HepG2 (cell line): ENCODE data around the gene UCN2. TPM values are rescaled to one million over a fixed set of nuclear protein-coding genes. Genes with fewer than 3 reads are reported as not detected.

Source experiments
- ATAC-seq: fragments of 200-7000 bp; cut with Tn5 transposase; 3 replicates; pipeline ENCODE4 v1.9.1; 2020; ENCODE audit warnings: mild to moderate bottlenecking, moderate library complexity
- BruUV-seq: library from RNA; stranded (reverse); fragments of 400-500 nt; replicated peaks from 2 replicates; lab custom pipeline; 2021; lab: Mats Ljungman, UMichigan
- CTCF ChIA-PET: fragments of 300-600 bp; formaldehyde crosslinking; extraction: SDS; loops from one replicate; lab custom pipeline; 2021; ENCODE audit warnings: low total read pairs, inconsistent platforms, low intra/inter-chr PET ratio; lab: Yijun Ruan, JAX
- POLR2A ChIA-PET: fragments of 350-600 bp; sonication (Branson Sonifier 250); formaldehyde crosslinking; loops from one replicate; lab custom pipeline; 2020; ENCODE audit warnings: antibody characterized with exemption, inconsistent platforms; lab: Yijun Ruan, JAX
- DNase-seq: peaks from one replicate; pipeline ENCODE4 v3.0.0-alpha.2; 2015; ENCODE audit warnings: low spot score
- FAIRE-seq: peaks from 3 replicates; lab custom pipeline; 2011; peaks lifted over from hg19 to GRCh38; lab: Jason Lieb, UNC
- H2AFZ ChIP-seq: one replicate; pipeline ENCODE4 v1.6.1; 2011; ENCODE audit warnings: low read length, inconsistent platforms
- H3K27ac ChIP-seq: fragments of 300-600 bp; 3 replicates; pipeline ENCODE4 v1.8.0; 2011; ENCODE audit warnings: mixed run types, mild to moderate bottlenecking, mixed read lengths, low read length, inconsistent platforms; ENCODE audit not compliant: insufficient read depth; ENCODE audit errors: extremely low read length
- H3K27me3 ChIP-seq, 2 experiments: fragments of 200-600 bp in 1 of 2; 2 replicates in 1 of 2; 3 replicates in 1 of 2; pipeline versions ENCODE4 v1.6.0 to v1.8.0; 2011; ENCODE audit warnings: low read length in 2 of 2, mild to moderate bottlenecking in 2 of 2, moderate library complexity in 2 of 2, inconsistent platforms in 1 of 2; ENCODE audit not compliant: insufficient read depth in 2 of 2, control insufficient read depth in 1 of 2
- H3K36me3 ChIP-seq, 2 experiments: fragments of 200-600 bp in 1 of 2; replicated peaks in 1 of 2; 2 replicates in 1 of 2; 3 replicates in 1 of 2; pipeline versions ENCODE4 v1.5.1 to v1.8.0; 2011; ENCODE audit warnings: low read length in 2 of 2, inconsistent platforms in 1 of 2; ENCODE audit not compliant: insufficient read depth in 2 of 2, control insufficient read depth in 1 of 2
- H3K4me1 ChIP-seq: 2 replicates; pipeline ENCODE4 v1.5.1; 2012; ENCODE audit warnings: low read length, inconsistent platforms; ENCODE audit not compliant: insufficient read depth
- H3K4me2 ChIP-seq: 2 replicates; pipeline ENCODE4 v1.6.0; 2011; ENCODE audit warnings: low read depth, low read length, inconsistent platforms
- H3K4me3 ChIP-seq, 3 experiments: fragments of 200-600 bp in 1 of 3; sonication (generic), shearing (Covaris generic) in 1 of 3; replicated peaks in 1 of 3; 2 replicates each; pipeline ENCODE4 v1.5.1; 2011 to 2016; ENCODE audit warnings: low read length in 3 of 3, inconsistent platforms in 2 of 3, low read depth in 2 of 3, mild to moderate bottlenecking in 2 of 3, control low read depth in 1 of 3, mixed read lengths in 1 of 3; ENCODE audit not compliant: insufficient read depth in 1 of 3
- H3K79me2 ChIP-seq: one replicate; pipeline ENCODE4 v1.6.1; 2011; ENCODE audit warnings: low read length, inconsistent platforms; ENCODE audit not compliant: insufficient read depth
- H3K9ac ChIP-seq: 2 replicates; pipeline ENCODE4 v1.6.0; 2011; ENCODE audit warnings: mild to moderate bottlenecking, low read depth, low read length, inconsistent platforms; ENCODE audit not compliant: insufficient read depth
- H3K9me3 ChIP-seq: 2 replicates; pipeline ENCODE4 v1.5.1; 2012; ENCODE audit warnings: mild to moderate bottlenecking, low read length
- H4K20me1 ChIP-seq: 2 replicates; pipeline ENCODE4 v1.6.0; 2011; ENCODE audit warnings: inconsistent platforms, mild to moderate bottlenecking, low read length, moderate library complexity; ENCODE audit not compliant: insufficient read depth
- CENPT ChIP-seq: sonication (generic); formaldehyde crosslinking; IDR thresholded peaks from 2 replicates; pipeline ENCODE4 v1.8.0; 2022; ENCODE audit warnings: low read depth, mild to moderate bottlenecking, moderate library complexity, missing genetic modification reagents
- CENPX ChIP-seq: sonication (generic); formaldehyde crosslinking; IDR thresholded peaks from 2 replicates; pipeline ENCODE4 v1.9.0; 2021; ENCODE audit warnings: mild to moderate bottlenecking, missing genetic modification reagents, moderate library complexity
- FUBP1 ChIP-seq: sonication (generic); formaldehyde crosslinking; IDR thresholded peaks from 2 replicates; pipeline ENCODE4 v1.5.1; 2020; ENCODE audit warnings: missing genetic modification reagents, mild to moderate bottlenecking, borderline replicate concordance
- JDP2 ChIP-seq: sonication (generic); formaldehyde crosslinking; IDR thresholded peaks from 2 replicates; pipeline ENCODE4 v1.8.1; 2022; ENCODE audit warnings: missing genetic modification reagents, borderline replicate concordance
- PPARG ChIP-seq: conservative IDR thresholded peaks from 2 replicates; pipeline ENCODE4 v1.6.1; 2016; ENCODE audit warnings: missing biosample characterization, missing genetic modification reagents
- SNAPC2 ChIP-seq: sonication (generic); formaldehyde crosslinking; IDR thresholded peaks from 2 replicates; pipeline ENCODE4 v1.8.1; 2022; ENCODE audit warnings: mild to moderate bottlenecking, missing genetic modification reagents
- ZBTB49 ChIP-seq: sonication (generic); formaldehyde crosslinking; IDR thresholded peaks from 2 replicates; pipeline ENCODE4 v1.4.0; 2020; ENCODE audit warnings: missing genetic modification reagents, borderline replicate concordance
- ZFP36 ChIP-seq: fragments of 150-350 bp; IDR thresholded peaks from 2 replicates; pipeline ENCODE4 v1.6.1; 2018; ENCODE audit warnings: borderline replicate concordance, low read length, low read depth; ENCODE audit not compliant: partially characterized antibody
- ZFX ChIP-seq: sonication (generic); formaldehyde crosslinking; IDR thresholded peaks from 2 replicates; pipeline ENCODE4 v1.4.0; 2020; ENCODE audit warnings: mild to moderate bottlenecking, low read depth, missing genetic modification reagents, moderate library complexity
- ZKSCAN5 ChIP-seq: sonication (generic); formaldehyde crosslinking; IDR thresholded peaks from 2 replicates; pipeline ENCODE4 v1.5.1; 2020; ENCODE audit warnings: mild to moderate bottlenecking, missing genetic modification reagents
- ZNF496 ChIP-seq: sonication (generic); formaldehyde crosslinking; IDR thresholded peaks from 2 replicates; pipeline ENCODE4 v1.8.1; 2023; ENCODE audit warnings: mild to moderate bottlenecking, moderate library complexity, missing genetic modification reagents; ENCODE audit not compliant: insufficient replicate concordance
- ZNF609 ChIP-seq: sonication (generic); formaldehyde crosslinking; IDR thresholded peaks from 2 replicates; pipeline ENCODE4 v1.4.0; 2020; ENCODE audit warnings: mild to moderate bottlenecking, missing genetic modification reagents, borderline replicate concordance
- ZSCAN9 ChIP-seq: IDR thresholded peaks from 2 replicates; pipeline ENCODE4 v1.6.1; 2016; ENCODE audit warnings: borderline replicate concordance
- WGBS: methylation state at CpG from one replicate; pipeline ENCODE4 v1.1.6; 2017; ENCODE audit warnings: low lambda C conversion rate; 5-methylcytosine and 5-hydroxymethylcytosine counted together
- in situ Hi-C: cut with HindIII; loops from 2 replicates; pipeline ENCODE4 v1.10.0; 2017; ENCODE audit warnings: low pct_unique_long_range_greater_than_20kb; ENCODE audit not compliant: extremely low pct_ligation_motif_present
- intact Hi-C: fragments of 100-400 bp; cut with micrococcal nuclease; formaldehyde crosslinking; loops from one replicate; pipeline ENCODE4 v1.10.0; 2022; ENCODE audit not compliant: unreplicated experiment
- polyA plus RNA-seq, 8 experiments: library from polyadenylated mRNA; depleted of rRNA in 3 of 8; stranded (reverse) in 7 of 8; unstranded in 1 of 8; fragments of >200 nt; fragmentation: Illumina TruSeq in 4 of 8; extraction: Trizol in 4 of 8; gene quantifications; 2 replicates each; pipeline versions ENCODE4 v1.2.1 to v1.2.3, GENCODE V29; 2011 to 2016; ENCODE audit warnings: low read depth in 4 of 8, missing spikeins in 1 of 8, mixed read lengths in 1 of 8; ENCODE audit not compliant: insufficient read depth in 1 of 8
- total RNA-seq, 5 experiments: library from RNA; depleted of rRNA; stranded (reverse); fragments of >200 nt; fragmentation: Illumina TruSeq; extraction: Trizol; gene quantifications; 2 replicates each; pipeline ENCODE4 v1.2.3, GENCODE V29; 2016; ENCODE audit warnings: low read depth in 1 of 5

Gene UCN2
- total and polyA plus RNA-seq, 2 of the 13 experiments (the other 11 are each of a cell fraction or from before 2014, with no cell fraction given): 0.07 to 1.5 TPM

DNA sequence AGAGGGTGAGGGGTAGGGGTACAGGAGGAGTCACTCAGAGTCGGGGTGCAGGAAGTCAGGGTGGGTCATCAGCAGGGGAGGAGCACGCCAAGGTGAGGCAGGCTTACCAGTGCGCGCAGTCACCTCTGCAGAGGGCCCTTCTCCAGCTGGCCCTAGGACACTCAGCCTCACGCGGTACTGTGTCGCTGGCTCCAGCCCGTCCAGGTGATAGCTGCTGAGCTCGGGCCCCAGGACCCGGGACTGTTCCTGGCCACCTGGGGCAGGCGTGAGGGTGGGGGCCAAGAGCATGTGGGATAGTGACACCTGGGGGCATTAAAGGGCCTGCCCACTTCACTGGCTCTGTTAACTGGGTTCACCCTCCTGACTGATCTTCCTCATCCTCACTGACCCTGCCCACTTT lies 24.1 kb upstream of the UCN2 start (continued):
- no peak for TF ChIP-seq ZNF496 (CRISPR knock-in tag)
- no peak for TF ChIP-seq JDP2 (CRISPR knock-in tag)
- TF ChIP-seq ZSCAN9 (CRISPR knock-in tag): no peak

GRCh38 chr3:48585411-48585810 lies 21.8 kb upstream of the UCN2 start:
- intact Hi-C loops: no loop called here
- no peak overlapping the region for H3K4me2 ChIP-seq
- FAIRE-seq (no peak), DNase-seq (no peak), ATAC-seq (no peak)
- WGBS: 43% methylated on average over 8 of the region's 8 CpGs
- no peak overlapping the region for H2AFZ ChIP-seq
- no peak overlapping the region for H3K4me3 ChIP-seq
- H3K79me2 ChIP-seq: no peaks in the 10 kb centered on the region
- H3K9me3 ChIP-seq: no peaks in the 10 kb centered on the region
- peaks cover 24% of the 10 kb centered on the region for H3K4me1 ChIP-seq
- H3K27me3 ChIP-seq: 0 out of 5 replicates have a peak, but pooled peaks cover 0 to 4% of the 10 kb centered on the region in 2 experiments
- H3K9ac ChIP-seq: no peak overlapping the region
- ChIA-PET CTCF (no interaction called here), POLR2A (no interaction called here)
- no TSS peak for BruUV-seq
- no peaks in the 10 kb centered on the region for H4K20me1 ChIP-seq
- in situ Hi-C loops: no loop called here
- no peaks in the 10 kb centered on the region for H3K36me3 ChIP-seq
- H3K27ac ChIP-seq: no peak overlapping the region
- TF ChIP-seq ZKSCAN5 (CRISPR knock-in tag): no peak
- TF ChIP-seq SNAPC2 (CRISPR knock-in tag): no peak
- TF ChIP-seq ZFP36: no peak
- no peak for TF ChIP-seq CENPT
- TF ChIP-seq ZBTB49 (CRISPR knock-in tag): no peak
- no peak for TF ChIP-seq ZFX (CRISPR knock-in tag)
- no peak for TF ChIP-seq FUBP1
- no peak for TF ChIP-seq PPARG
- TF ChIP-seq ZNF609: no peak
- no peak for TF ChIP-seq CENPX
